OCI-LY3 (cell line): ENCODE measurements around the gene COBL.

Experiments
- H2AFZ ChIP-seq: fragments of 200-600, 300-600 bp; shearing (Covaris generic); 2 replicates; pipeline ENCODE4 v1.6.0; 2014; ENCODE audit warnings: antibody characterized with exemption, low read depth, low read length
- H3K27ac ChIP-seq: fragments of 200-600, 300-600 bp; sonication (generic); 2 replicates; pipeline ENCODE4 v1.5.1; 2014; ENCODE audit warnings: mild to moderate bottlenecking, low read length, moderate library complexity, mixed read lengths
- H3K27me3 ChIP-seq: fragments of 200-600, 300-600 bp; sonication (generic); 2 replicates; pipeline ENCODE4 v1.6.1; 2014; ENCODE audit warnings: low read depth, low read length, mixed read lengths
- H3K36me3 ChIP-seq: fragments of 200-600, 300-600 bp; sonication (generic); replicated peaks from 2 replicates; pipeline ENCODE3; 2014; ENCODE audit warnings: low read depth, low read length, mixed read lengths
- H3K4me1 ChIP-seq: fragments of 300-600, 200-600 bp; sonication (generic); 2 replicates; pipeline ENCODE4 v1.6.1; 2014; ENCODE audit warnings: low read length, mixed read lengths
- H3K4me2 ChIP-seq: fragments of 200-600, 300-600 bp; sonication (generic); 2 replicates; pipeline ENCODE4 v1.6.1; 2014; ENCODE audit warnings: low read length, mixed read lengths
- H3K4me3 ChIP-seq: fragments of 300-600, 200-600 bp; sonication (generic); 2 replicates; pipeline ENCODE4 v1.5.1; 2014; ENCODE audit warnings: antibody characterized with exemption, mild to moderate bottlenecking, low read length, moderate library complexity
- H3K79me2 ChIP-seq: fragments of 300-600, 200-600 bp; shearing (Covaris generic); 2 replicates; pipeline ENCODE4 v1.6.1; 2014; ENCODE audit warnings: mild to moderate bottlenecking, low read length, mixed read lengths
- H3K9ac ChIP-seq: fragments of 300-600, 200-600 bp; shearing (Covaris generic); 2 replicates; pipeline ENCODE4 v1.6.0; 2014; ENCODE audit warnings: mild to moderate bottlenecking, low read length, moderate library complexity
- H3K9me3 ChIP-seq: fragments of 200-600, 300-600 bp; shearing (Covaris generic); 2 replicates; pipeline ENCODE4 v1.6.1; 2014; ENCODE audit warnings: low read length, mixed read lengths; ENCODE audit not compliant: insufficient read depth
- H4K20me1 ChIP-seq: fragments of 200-600, 300-600 bp; sonication (generic); 2 replicates; pipeline ENCODE4 v1.6.1; 2016; ENCODE audit warnings: low read length, mixed read lengths; ENCODE audit not compliant: insufficient read depth
- EZH2phosphoT487 ChIP-seq: fragments of 200-600 bp; shearing (Covaris generic); IDR thresholded peaks from 2 replicates; pipeline ENCODE4 v1.6.1; 2018; ENCODE audit warnings: antibody characterized with exemption, mixed run types, low read depth
- TF ChIP-seq, protein P1 (sequence below): fragments of 200-600, 300-600 bp; sonication (generic); IDR thresholded peaks from 2 replicates; pipeline ENCODE4 v1.5.1; 2014; ENCODE audit warnings: antibody characterized with exemption, low read length, low read depth

Gene COBL

DNA sequence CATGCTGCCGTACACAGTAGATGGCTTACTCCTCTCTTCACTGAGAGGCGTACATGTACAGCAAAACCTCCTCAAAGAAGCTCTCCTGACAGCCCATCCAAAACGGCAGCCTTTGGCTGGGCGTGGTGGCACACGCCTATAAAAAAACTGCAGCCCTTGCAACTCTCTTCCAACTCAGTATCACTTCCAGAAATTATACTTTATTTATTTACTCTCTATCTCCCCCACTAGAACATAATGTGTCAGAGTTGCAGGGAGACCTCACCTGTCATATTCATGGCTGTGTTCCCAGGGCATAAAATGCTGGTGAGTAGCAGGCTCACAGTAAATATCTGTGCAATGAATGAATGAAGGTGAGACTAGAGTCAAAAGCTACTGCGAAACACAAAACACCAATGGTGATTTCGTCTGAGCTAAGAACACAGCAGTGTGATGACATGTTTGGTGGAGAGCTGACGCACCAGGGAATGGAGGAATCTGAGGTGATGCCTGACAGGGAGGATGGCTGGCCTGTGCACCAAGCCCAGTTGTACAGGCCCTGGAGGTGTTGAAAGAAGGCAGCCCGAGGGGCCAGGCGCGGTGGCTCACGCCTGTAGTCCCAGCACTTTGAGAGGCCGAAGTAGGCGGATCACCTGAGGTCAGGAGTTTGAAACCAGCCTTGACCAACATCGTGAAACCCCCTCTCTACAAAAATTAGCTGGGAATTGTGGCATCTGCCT lies 55.3 kb downstream of the COBL start:
- no peak overlapping the region for H3K9ac ChIP-seq
- H3K79me2 ChIP-seq: no peaks in the 10 kb centered on the region
- peaks cover 6% of the 10 kb centered on the region; the same call in 1 of the 2 replicates for H3K27me3 ChIP-seq
- H3K4me2 ChIP-seq: no peak overlapping the region
- no peak overlapping the region for H3K27ac ChIP-seq
- TF ChIP-seq, protein P1, sequence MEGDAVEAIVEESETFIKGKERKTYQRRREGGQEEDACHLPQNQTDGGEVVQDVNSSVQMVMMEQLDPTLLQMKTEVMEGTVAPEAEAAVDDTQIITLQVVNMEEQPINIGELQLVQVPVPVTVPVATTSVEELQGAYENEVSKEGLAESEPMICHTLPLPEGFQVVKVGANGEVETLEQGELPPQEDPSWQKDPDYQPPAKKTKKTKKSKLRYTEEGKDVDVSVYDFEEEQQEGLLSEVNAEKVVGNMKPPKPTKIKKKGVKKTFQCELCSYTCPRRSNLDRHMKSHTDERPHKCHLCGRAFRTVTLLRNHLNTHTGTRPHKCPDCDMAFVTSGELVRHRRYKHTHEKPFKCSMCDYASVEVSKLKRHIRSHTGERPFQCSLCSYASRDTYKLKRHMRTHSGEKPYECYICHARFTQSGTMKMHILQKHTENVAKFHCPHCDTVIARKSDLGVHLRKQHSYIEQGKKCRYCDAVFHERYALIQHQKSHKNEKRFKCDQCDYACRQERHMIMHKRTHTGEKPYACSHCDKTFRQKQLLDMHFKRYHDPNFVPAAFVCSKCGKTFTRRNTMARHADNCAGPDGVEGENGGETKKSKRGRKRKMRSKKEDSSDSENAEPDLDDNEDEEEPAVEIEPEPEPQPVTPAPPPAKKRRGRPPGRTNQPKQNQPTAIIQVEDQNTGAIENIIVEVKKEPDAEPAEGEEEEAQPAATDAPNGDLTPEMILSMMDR: no peak
- no peak for TF ChIP-seq EZH2phosphoT487
- no peaks in the 10 kb centered on the region for H3K9me3 ChIP-seq
- no peaks in the 10 kb centered on the region for H3K4me1 ChIP-seq
- H3K36me3 ChIP-seq: no peaks in the 10 kb centered on the region
- no peak overlapping the region for H3K4me3 ChIP-seq
- H4K20me1 ChIP-seq: no peaks in the 10 kb centered on the region
- H2AFZ ChIP-seq: no peak overlapping the region

DNA sequence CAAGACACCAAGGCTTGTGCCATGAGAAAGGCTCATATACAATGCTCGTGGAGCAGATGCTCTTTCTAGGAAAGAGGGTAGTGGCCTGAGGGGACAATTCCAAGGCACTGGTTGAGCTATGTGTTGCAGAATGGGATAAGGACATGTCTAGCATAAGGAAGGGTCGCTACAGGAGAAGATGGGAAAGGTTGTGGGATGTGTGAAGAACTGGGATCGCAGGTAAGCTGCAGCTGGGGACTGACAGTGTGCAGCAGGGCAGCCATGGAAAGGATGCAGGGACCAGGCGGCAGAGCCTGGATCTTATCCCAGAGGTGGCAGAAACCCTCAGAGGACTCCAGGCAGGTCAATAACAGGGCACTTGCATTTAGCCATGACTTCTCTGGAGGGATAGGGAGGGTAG lies 56.1 kb downstream of the COBL start:
- H3K36me3 ChIP-seq: no peaks in the 10 kb centered on the region
- H3K79me2 ChIP-seq: no peaks in the 10 kb centered on the region
- H3K9ac ChIP-seq: no peak overlapping the region
- no peaks in the 10 kb centered on the region for H3K9me3 ChIP-seq
- no peak overlapping the region for H3K4me2 ChIP-seq
- no peak overlapping the region for H2AFZ ChIP-seq
- no peak overlapping the region for H3K27ac ChIP-seq
- peaks cover 6% of the 10 kb centered on the region; the same call in 1 of the 2 replicates for H3K27me3 ChIP-seq
- no peak for TF ChIP-seq EZH2phosphoT487
- TF ChIP-seq, protein P1: no peak
- H4K20me1 ChIP-seq: no peaks in the 10 kb centered on the region
- H3K4me1 ChIP-seq: no peaks in the 10 kb centered on the region
- H3K4me3 ChIP-seq: no peak overlapping the region

DNA sequence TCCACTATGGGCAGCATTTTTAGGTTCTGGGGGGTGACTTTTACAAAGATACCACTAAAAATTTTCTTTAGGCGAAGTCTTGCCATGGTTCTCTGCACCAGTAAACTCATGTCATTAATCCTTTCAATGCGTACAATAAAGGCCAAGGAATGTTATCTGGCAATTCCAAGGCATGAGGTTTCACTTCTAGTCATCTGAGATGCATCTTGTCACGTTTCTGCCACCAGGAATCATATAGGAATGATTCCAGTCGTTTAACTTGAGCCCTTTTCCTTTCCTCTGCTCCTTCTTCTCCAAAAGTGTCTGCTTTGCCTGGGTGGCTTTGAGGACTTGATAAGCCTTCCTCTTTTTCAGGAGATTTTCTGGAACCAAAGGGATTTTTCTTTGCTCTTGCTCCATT lies 56.8 kb downstream of the COBL start:
- Histone ChIP-seq H3K36me3 (no peaks in the 10 kb centered on the region), H3K4me1 (no peaks in the 10 kb centered on the region), H3K9me3 (no peaks in the 10 kb centered on the region), H3K4me2 (no peak overlapping the region), H3K79me2 (no peaks in the 10 kb centered on the region), H4K20me1 (no peaks in the 10 kb centered on the region), H3K4me3 (no peak overlapping the region), H2AFZ (no peak overlapping the region), H3K9ac (no peak overlapping the region), H3K27ac (no peak overlapping the region), H3K27me3 (peaks cover 6% of the 10 kb centered on the region; the same call in 1 of the 2 replicates)
- TF ChIP-seq, protein P1: no peak
- no peak for TF ChIP-seq EZH2phosphoT487

DNA sequence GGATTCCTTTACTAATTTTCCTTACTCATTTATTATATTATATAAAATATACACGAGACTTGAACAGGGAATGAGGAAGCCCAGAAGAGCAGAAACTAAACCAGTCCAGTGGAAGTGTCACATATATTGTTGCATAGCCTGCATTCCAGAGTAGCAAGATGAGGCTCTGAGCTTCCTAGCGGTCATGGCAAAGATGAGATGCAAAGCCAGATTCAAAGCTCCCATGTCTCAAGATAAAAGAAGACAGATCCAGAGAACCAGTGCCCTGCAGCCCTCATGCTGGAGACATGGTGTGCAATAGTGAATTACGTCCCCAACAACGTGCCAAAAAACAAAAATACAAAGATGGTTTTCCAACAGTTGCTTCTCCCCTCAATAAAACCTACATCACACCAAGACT lies 59.7 kb downstream of the COBL start:
- Histone ChIP-seq H3K9me3 (no peaks in the 10 kb centered on the region), H3K79me2 (no peaks in the 10 kb centered on the region), H3K27ac (no peak overlapping the region), H3K4me3 (no peak overlapping the region), H3K4me2 (no peak overlapping the region), H3K27me3 (peaks cover 6% of the 10 kb centered on the region; the same call in 1 of the 2 replicates), H4K20me1 (no peaks in the 10 kb centered on the region), H3K36me3 (no peaks in the 10 kb centered on the region), H2AFZ (no peak overlapping the region), H3K4me1 (no peaks in the 10 kb centered on the region), H3K9ac (no peak overlapping the region)
- TF ChIP-seq, protein P1: no peak
- TF ChIP-seq EZH2phosphoT487: no peak
